HG03571 (cell line): Measurements from ENCODE around the gene RTRAF.

Experiments used
- ATAC-seq: cut with Tn5 transposase; IDR thresholded peaks from one replicate; pipeline ENCODE4 v1.9.1; 2021; ENCODE audit not compliant: unreplicated experiment

The RTRAF gene

DNA sequence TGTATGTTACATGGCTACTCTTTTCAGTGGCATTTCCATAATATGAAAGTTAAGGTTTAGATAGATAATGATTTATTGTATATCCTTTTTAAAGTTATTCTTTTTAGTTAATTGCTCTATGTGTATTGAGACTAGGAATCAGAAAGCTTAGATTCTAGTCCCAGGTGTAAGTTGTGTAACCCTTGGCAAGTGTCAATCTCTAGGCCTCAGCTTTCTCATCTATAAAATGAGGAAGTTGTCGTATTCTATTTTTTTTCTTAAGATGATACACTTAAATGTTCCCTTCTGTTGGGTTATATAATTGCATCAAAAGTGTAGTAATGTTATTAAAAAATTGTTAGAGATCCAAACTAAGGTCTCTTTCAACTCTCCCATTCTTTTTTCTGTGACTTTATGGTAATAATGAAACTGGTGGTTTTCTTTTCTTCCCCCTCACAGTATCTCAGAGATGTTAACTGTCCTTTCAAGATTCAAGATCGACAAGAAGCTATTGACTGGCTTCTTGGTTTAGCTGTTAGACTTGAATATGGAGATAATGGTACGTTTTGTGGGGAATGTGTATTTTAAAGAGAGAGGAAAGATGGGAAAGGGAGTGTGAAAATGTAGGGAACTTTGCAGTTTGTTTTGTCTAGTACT, 4.1 kb downstream of the RTRAF start:
- no peak for ATAC-seq

DNA sequence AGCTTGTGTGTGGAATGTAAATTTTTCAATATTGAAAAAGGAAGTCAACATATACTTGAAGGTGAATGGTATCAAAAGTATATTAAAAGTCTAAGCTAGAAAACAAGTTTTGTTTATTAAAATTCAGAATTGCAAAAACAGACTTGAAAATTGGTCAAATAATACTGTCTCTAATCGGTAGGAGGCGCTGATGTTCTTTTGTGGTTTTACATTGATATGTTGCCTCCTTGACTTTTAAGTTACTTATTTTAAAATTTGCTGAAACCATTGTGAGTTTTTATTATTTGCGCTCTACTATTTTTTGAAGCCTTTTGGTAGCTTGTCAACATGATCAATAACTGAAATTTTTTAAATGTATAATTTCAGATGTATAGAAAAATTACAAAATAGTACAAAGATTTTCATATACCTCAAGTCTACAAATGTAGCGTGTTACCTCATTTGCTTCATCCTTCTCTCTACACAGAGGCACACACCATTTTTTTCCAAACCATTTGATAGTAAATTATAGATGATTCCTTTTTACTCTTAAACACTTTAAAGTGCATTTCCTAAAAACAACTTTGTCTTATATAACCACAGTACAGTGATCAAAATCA, 6.9 kb downstream of the RTRAF start:
- no peak for ATAC-seq

DNA sequence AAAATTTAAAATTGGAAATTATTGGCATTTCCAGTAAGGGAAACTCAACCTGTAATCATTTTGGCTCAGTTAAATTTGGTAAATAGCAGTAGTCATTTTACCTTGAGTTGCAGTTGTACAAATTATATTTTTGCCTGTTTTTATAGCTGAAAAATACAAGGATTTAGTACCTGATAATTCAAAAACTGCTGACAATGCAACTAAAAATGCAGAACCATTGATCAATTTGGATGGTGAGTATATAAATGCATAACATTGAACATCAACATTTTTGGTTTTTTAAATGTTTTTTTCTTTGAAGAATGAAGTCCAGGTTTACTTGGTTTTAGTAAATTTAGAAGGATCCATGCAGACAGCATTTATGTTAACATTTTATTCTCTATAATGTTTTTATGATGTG, 9.0 kb downstream of the RTRAF start:
- ATAC-seq: no peak

DNA sequence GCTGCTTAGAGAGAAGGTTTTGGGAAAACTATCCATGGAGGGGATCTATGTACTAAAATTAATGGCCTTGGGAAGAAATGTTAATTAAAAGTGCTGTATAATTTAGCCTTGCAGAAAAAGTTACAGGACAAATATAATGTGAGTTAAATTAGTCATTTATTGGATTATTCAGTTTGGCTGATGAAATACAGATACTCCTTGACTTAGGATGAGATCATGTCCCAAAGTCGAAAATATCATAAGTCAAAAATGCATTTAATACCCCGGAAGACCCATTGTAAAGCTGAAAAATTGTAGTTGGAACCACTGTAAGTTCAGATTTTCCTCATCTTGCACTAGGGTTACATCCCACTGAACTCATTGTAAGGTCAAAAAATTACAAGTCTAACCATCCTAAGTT, 9.7 kb downstream of the RTRAF start:
- ATAC-seq: no peak

DNA sequence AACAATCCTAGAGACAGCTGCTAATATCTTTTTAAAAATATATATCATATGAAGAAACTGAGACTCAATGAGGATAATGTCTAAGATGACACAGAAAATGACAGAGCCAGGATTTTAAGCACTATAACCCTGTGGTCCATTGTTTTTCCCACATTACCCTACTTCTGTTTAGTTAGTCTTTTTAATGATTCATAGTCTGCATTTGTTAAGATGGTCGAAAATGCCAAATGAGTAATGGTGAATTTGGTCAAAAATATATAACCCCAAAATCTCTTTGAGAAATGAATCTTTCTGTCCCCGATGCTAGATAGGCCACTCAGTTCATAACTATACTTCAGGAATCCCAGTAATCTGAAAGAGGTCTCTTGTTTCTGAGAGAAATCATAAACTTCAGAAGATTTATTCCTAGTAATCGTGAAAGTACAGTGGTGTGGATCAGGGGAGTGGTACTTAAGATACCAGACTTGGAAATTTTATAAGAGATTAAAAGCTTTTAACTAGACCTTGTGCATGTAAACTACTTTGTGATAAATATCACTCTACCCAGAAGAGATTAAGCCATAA, 10.8 kb downstream of the RTRAF start:
- ATAC-seq: no peak

DNA sequence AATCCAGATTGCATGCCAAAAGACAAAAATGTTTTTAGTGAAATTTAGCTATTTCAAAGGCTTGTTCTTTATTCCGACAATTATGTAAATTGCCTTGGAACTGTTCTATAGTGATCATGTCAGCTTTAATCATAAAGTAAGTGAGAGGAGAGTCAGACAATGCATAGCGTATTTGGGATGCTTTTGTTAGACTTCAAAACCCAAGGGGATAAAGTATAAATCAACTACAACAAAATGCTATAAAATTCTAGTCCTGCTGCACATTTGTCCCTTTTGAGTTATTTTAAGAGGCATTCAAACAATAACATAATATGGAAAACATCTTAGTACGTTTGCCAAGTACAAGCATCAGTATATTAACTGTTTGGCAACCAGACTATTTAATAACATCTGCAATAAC, 11.3 kb downstream of the RTRAF start:
- no peak for ATAC-seq

DNA sequence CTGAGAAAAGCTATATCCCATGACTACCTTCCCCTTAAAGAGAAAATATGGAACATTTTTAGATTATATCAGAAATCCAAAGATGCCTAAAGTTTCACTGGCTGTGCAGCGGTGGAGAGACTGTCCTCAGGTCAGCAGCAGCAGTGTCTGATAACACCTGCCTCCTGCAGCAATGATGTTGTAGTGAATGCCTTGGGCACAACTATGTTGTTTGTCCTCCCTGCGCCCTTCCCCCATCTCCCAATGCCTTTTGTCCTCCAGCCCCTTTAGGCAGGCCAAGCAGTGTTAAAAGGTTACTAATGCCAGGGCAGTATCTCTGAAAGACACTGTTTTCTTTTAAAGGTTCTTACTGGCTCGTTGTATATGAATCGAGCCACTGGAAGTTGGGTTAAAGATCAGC, 13.2 kb downstream of the RTRAF start:
- ATAC-seq: no peak

DNA sequence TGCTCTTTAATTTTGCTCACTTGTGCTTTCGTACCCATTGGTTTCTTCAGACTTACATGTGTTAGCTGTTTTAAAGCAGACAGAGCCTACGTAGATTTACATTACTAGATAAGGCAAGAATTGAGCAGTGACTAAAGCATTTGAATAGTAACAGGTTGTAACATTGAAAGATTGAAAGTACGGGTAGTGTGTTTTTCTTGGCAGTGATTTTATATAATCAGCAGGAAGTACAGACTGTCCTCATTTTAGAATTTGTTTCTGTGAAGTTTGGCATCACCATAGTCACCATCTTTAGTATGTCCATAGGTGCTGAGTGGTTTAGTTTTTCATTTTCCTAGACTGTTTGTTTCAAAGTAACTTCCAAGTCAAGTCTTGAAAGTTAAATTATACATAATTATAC, 14.0 kb downstream of the RTRAF start:
- ATAC-seq: no peak

DNA sequence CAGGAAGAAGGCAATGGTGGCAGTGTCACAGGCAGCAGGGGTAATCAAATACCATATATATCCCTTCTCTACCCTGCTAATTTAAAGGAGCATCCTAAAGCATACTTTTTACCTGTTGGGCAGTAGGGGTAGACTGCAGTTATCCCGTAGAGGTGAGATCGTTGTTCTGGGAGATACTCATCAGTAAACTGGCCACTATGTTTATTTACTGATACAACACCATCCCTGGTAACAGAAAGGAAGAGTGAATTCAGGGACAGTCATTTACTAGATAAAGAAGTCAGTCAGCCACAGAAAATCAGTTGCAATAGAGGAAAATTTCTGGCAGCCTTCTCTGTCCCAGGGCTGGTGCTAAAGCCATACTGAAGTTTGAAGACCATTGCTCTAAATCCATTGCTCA, 16.3 kb downstream of the RTRAF start:
- no peak for ATAC-seq

DNA sequence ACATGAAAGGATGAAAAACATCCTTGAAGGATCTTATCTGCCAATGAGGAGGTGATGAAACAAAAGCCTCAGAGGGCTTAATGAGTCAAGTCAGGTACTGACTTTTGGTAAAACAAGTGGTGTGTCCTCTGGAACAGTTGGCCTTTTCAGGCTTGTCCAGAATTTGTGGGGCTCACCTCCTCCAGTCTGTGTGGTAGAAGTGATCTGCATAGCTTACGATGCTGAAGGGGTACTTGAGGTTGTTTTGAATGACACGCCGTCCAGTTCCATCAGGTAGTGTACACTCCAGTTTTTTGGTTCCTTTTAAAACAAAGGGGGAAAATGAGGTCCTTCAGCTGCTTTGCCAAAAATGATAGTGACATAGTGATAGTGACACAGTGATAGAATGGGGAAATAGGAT, 17.0 kb downstream of the RTRAF start:
- no peak for ATAC-seq

DNA sequence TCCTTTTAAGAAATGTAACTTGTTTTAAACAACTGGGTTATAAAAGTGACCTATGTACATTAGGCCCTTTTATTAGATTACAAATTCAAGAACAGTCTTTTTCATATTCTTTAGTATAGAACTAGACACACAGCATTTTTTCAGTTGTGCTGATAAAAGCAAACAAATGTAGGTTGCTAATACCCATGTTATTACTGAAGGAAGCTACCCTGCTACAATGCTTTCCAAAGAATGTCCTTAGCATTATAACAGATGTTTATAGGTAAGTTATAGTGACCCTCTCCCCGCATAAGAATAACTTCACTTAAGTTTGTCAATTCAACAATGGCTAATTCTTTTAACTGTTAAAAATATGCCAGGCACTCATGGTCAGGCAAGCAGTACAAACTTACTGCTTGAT, 17.9 kb downstream of the RTRAF start:
- ATAC-seq: no peak

DNA sequence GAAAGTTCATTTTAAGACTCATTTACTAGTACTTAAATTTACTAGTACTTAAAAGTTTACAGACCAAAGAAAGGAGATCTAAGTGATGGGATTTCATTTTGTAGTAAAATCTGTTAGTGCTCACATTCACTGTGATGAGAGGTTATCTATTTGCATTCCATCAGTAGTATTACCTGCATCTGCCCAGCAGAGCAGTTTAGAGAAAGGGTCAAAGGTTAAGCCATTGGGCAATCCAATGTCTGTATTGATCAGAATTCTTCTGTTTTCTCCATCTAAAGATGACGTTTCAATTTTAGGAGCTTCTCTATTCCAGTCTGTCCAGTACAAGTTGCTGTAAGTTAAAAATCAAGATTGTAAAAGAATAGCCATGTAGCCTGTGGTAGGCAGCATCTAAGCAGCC, 18.3 kb downstream of the RTRAF start:
- no peak for ATAC-seq

DNA sequence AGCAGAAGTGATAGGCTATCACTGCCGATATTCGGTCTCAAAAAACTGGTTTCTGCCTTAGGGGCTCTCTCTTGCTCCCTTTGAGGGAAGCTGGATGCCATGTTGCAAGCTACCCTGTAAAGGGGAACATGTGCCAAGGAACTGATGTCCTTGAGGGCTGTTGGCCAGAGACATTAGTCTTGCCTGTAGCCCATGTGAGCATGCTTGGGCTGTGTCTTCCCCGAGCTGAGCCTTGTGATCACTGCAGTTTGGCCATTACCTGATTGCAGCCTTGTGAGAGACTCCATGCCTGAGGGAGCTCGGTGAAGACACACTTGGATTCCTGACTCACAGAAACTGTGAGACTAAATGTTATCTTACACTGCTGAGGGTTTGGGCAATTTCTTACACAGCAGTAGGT, 18.8 kb downstream of the RTRAF start:
- no peak for ATAC-seq

DNA sequence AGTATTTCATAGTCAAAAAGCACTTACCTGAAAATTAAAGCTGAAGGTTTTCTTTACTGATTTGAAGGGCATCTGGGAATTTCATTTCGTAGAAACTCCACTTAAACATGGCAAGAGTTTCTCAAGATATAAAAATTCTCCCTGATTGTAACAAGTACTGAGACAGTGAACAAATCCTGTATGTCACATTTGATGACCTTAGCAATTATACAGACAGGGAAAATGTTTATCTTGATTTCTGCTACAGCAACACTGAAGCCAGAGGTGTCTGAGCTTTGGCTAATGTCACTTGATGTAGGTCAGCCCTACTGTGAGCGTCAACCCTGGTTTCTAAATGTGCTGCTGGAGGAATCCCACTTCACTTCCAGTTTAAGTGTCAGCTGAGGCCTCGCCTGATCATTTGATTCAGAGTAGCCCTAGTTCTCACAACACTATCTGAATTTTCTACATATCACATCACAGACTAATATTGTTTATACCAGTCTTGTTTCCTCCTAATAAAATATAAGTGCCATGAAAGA, 20.9 kb downstream of the RTRAF start:
- no peak for ATAC-seq

DNA sequence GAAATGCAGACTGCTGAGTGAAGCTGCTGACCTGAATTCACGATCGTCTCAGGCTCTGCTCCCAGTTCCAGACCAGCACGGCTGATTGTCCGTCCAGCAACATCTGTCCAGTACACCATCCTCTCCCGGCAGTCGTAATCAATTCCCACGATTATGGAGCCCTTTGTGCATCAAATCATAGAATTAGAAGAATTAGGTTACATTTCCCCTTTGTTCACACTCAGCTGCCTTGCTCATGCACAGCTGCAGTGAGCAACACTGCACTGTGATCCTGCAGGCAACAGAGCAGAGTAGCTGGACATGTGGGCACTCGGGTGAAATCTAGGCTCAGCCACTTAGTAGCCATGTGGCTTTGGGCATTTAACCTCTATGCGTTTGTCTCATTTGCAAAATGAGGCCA, 22.2 kb downstream of the RTRAF start:
- ATAC-seq: no peak

DNA sequence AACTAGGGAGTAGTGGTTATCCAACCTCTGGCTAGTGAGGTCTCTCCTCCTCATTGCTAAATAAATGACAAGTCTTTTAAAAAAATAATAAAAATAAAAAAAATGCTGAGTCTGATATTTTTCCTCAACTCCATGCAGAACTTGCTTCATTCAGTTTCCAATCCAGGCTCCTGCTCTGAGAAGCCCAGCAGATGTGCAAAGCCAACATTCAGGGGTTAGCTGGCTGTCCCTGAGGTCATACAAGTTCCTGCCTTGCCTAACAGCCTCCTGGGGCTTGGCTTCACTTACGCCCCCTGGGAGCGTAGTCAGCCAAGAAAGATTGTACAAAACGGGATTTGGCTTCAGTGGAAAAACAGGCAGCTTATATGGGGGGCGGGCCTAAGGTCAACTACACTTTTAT, 23.3 kb downstream of the RTRAF start:
- no peak for ATAC-seq

DNA sequence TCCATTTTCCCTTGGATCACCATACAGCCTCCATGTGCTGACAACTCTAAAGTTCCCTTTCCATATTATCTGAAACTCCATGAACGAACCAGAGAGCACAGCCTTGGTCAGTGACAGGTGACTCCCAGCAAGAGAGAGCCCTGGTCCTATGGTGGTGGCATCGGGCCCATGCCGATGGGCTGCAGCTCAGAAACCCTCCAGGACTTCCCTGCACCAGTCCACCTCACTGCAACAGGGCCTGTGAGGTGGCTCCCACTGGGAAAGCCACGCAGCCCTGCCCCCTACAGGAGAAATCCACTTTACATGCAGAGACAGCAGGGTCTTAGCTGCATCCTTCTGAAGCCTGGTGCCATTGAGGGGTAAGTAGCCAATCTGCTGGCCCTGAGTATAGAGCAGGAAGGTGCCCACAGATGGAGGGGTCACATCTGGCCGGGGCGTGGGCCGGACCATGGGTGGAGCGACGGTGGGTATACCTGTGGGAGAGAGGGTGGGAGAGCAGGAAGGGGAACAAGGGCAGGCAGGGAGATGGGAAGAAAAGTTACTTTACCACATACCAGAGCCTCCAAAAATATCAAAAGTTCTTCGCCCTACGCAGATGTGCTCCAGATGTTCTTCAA, 24.7 kb downstream of the RTRAF start:
- ATAC-seq: no peak

DNA sequence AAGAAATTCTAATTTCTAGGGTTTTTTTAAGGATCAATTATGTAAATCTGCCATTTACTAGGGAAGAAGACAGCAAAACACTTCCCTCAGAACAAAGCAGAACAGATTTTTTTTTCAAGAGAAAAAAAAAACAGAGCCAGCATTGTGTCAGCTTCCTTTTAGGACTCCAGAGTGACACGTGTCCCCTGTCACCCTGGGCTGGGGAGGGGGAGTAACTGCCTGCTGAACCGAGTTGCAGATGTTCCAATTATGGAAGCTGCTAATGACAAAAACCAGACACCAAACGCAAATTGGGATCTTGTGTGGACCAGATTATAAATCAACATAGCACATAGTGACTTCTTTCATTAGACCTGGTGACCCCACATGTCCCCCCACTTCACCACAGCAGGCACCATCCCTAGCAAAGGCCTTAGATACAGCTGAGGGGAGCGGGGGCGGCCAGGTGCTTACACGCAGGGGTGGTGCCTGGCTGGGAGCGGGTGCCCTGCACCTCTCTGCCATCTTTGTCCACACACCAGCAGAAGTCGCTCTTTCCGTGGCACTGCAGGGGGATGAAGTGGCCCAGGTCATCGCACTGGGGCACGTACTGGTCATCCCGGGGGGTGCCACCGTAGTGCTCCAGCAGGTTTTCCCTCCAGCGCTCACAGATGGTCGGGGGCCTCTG, 25.4 kb downstream of the RTRAF start:
- ATAC-seq: no peak

DNA sequence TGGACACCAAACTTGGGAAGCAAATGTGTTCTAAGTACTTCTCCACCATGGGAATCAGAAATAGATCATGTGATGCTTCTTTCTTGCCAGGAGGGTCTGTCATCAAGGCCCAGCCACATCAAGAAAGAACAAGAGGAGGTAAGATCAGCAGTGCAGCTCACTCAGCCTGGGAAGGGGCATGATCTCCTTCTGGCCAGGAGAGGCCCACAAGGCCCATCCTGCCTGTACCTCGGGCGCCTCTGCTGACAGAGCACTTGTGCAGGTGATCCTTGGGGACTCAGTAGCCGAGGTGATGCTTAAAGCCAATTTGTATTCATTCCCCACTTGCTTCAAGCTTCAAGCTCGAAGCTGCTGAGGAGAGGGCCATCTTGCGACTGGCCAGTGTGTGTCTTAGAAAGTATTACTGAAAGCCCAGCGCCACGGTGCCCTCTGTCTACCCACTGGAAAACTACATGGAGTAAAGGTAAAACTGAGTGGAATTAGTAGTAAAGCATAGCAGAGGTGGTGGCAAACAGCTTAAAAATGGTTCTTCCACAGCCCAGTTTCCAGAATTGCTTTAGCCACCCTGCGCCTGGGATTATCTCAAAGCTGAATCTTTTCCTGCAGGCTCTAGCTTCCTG, 26.2 kb downstream of the RTRAF start:
- no peak for ATAC-seq

DNA sequence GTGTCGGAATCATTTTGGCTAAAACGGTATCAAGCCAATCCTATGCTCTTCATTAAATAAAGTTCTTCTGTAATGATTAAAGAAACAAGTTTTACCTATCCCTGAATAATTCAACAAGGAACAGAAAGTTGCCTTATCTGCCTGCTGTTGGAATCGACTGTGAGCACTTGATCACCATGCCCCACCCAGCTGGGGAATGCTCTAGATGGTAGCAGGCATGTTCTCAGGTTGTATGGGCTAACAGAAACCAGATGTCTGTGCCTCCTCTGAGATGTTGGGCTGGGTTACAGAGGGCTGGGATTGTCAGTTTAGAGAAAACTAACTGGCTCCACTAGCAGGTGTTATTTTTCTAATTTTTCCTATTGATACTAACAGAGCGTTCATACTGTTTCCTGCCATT, 28.9 kb downstream of the RTRAF start:
- no peak for ATAC-seq

DNA sequence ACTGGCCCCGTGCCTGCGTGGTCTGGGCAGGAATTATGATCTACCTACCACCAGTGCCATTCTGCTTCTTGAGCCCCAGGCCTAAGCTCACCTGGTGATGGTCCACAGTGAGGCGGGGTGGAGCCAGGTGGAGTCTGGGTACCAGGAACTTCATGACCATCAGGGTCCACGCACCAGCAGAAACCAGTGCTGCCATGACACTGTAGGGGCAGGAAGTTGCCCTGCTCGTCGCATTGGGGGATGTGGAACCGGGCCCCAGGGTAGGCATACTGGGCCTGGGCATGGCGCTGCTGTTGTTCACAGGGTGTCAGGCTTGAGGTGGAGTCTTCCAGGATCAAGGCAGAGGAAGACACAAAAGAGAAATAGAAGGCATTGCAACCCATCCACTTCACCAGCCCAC, 29.6 kb downstream of the RTRAF start:
- ATAC-seq: no peak
